HG03575 (cell line): ENCODE data around the gene ITPR1.

Source experiments
- ATAC-seq: cut with Tn5 transposase; IDR thresholded peaks from one replicate; pipeline ENCODE4 v1.9.1; 2021; ENCODE audit not compliant: unreplicated experiment, insufficient number of reproducible peaks, low FRiP score; ENCODE audit errors: extremely low read depth

Gene ITPR1

DNA sequence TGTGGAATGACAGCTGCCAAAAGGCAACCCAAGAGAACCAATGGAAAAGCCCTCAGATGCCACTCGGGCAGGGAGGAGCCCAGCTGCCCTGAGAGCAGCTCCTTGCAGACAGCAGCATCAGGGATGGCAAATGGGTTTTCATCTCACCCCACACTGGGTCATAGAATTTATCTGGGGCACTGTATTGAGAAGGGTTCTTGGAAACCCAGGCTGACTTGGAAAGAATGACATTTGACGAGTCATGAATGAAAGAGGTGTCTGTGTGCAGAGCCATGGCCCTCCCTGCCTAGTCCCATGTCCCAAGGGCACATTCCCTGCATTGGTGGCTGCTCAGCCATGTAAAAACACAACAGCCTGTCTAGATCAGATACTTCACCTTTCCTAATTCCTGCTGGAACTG is 328.2 kb downstream of the ITPR1 start:
- no peak for ATAC-seq

DNA sequence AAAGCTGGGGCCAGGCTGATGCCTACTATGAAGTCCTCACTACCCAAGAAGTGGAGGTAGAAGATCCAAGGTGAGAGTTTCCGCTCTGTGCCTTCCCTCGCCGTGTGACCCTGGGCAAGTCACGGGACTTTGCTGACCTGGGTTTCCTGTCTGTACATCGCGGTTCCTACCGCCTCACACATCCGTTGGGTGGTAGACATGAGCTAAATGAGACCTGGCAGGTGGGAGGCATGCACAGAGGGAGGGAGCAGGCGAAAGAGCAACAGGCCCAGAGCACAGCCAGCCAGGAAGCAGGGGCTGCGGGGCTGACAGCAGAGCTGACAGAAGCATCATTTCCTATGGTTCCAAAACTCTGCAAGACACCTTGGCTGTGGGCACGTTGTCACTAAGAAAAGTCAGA is 328.8 kb downstream of the ITPR1 start:
- ATAC-seq, result no peak

DNA sequence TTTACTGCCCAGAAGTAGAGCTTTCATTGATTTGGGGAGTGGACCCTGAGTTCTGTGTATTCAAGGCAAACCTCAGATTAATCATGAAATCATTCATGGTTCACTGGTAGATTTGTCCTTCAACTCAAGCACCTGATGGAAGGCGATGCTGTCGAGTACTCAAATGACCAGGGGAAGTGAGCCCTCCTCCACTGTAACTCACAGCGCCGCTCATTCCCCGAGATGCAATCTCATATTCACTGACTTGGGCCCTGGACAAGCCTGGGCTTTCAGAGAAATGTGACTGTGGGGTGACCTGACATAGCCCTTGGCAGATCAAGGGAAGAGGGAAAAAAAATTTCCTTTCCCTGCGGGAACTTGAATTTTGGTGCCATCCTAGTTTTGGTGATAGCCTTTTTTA is 329.4 kb downstream of the ITPR1 start:
- ATAC-seq, result no peak

DNA sequence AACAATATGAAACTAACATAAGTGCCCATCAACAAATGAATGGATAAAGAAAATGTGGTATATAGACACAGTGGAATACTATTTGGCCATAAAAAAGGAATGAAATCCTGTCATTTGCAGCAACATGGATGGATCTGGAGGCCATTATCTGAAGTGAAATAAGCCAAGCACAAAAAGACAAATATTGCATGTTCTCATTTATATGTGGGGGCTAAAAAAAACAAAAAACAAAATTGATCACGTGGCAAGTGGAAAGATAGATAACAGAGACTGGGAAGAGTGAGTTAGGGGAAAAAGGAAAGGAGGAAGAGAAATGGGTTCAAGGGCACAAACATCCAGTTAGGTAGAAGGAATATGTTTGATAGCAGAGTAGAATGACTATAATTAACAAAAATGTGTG is 330.2 kb downstream of the ITPR1 start:
- no peak for ATAC-seq

DNA sequence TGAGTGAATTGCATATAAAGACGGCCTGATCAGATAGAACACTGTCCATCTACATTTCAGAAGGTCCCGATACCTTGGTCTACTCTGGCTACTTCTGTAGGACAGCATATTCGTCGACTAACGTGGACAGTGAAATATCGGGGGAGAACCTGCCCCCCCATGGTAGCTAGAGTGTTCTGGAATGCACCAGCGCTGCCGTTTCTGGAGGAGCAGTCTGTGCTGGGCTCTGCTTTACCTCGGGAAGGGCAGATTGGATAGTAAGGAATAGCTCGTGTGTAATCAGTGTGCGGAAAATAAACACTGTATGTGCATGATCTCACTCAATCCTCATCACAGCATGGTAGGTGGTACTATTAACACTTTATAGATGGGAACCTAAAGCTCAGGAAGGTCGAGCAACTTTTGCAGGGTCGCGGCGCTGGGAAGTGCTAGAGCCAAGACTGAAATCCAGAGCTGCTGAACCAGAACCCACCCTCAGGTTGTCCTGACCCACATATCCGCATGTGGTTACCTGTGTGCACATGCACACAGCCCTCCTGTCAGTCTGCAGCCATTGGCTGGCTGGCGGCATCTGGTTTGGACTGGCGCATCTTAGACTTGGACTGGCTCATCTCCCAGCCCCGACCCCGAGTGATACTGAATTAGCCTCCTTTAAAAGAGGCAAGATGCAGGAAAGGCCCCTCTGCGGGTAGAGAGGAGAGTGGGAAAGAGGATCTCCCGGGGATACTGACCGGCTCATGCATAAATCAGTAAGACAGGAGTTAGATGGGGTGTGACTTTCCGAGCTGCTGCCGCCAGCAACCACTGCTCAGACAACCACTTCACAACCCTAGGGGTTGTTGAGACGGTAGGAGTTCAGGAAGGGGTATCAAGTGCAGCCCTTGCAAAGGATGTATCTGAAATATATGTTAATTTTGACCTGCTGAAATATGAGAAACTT is 331.1 kb downstream of the ITPR1 start:
- no peak for ATAC-seq

DNA sequence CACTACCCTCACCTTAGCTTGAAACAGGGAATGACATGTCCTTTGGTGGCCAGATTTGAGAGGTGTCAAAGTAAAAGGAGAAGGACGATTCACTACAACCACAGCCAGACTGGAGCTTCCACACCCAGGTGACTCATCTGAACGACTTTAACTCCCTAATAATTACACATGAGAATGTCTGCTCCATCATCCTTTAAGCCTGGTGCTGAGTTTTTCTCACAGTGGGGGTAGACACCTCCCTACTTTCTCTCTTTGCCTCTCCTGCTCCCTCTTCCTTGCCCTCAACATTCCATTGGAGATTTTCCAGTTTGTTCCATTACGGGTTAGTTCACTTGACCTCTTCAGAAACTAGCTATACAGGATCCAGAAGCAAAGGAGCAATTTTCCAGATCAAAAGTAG is 331.8 kb downstream of the ITPR1 start:
- no peak for ATAC-seq

DNA sequence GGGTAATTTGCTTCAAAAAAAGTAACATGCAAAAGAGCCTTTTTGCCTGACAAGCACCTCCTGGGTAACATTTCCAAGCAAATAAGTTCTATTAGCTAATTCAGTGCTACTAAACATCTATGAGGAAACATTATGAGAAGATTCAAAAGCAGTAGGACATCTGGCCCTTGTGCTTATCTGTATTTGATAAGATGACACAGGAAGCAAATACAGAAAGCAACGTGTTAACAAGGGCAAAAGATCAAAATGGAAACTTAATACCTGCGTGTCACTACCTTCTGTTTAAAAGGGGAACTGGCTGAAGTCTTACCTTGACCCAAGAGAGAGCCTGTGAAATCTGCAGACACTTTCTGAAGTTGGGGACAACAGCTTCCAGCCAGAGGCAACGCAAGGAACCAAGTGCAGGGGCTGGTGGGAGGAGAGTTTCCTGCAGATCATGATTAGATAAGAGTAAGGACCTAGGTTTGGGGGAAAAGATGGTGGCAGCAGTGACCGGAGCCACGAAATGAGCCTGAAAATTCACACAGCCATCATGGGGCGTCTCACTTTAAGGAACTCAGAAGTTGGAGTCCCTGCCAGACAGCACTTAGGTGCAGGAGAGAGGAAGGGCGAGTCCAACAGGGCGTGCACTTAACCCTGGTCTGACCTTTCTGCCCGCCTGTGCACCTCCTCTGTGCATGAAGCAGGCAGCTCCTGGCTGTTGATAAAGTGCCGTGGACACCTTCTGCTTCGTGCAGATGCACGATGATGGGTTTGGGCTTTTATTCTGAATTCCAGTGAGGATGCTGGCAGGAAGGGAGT is 332.5 kb downstream of the ITPR1 start:
- ATAC-seq, result no peak

DNA sequence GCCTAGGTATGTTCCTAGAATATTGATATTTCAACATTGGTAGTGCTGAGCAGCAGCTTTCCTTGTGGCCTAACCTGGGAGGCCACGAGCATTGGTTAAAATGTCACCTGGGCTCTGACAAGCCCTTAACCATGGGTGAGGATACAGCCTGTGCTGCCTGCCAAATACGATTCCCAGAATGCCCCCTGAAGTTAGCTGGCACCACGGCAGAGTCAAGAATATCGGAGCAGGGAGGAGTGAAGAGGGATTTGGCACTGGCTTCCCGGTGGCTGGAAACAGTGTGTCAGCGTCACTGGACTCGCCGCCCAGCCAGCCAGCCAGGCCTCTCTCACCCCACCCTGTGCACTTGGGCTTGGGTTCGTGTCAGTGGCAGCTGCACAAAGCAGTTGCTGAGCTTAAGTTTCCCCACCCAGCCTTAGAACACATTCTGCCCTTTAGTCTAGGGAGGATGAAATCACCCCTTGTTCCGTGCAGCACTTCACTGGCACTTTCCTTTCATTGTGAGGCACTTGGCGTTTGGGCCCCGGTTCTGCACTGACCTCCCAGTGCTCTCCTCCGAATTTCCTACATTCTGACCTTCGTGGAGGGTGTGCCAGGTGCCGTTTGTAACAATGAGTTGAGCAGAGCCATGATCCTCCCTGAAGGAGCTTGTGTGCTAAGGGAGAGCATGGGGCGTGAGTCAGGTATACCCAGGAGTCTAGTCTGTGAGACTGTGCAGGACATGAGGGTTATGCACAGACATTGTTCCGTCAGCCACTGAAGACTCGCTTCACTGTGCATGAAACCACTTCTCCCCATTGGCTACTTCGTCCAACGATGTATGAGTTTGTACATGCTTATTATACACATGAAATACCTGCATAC is 333.3 kb downstream of the ITPR1 start:
- no peak for ATAC-seq

DNA sequence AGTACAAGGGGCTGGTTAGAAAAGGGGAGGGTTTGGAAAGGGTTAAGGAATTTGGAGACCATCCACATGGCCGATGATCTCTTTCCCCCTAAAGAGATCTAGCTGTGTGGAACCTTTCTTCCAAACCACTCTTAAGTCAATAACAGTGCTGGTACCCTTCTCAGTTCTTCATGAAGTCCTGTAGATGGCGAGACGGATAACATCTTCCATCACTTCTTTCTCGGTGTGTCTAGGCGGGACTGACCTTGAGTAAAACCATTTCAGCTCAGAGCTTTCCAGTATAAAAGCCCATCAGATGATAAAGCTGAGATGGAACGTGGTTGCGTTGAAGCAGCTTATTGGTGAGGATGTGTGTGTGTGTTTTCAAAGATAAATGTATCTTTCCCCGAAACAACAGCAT is 334.6 kb downstream of the ITPR1 start:
- ATAC-seq, result no peak

DNA sequence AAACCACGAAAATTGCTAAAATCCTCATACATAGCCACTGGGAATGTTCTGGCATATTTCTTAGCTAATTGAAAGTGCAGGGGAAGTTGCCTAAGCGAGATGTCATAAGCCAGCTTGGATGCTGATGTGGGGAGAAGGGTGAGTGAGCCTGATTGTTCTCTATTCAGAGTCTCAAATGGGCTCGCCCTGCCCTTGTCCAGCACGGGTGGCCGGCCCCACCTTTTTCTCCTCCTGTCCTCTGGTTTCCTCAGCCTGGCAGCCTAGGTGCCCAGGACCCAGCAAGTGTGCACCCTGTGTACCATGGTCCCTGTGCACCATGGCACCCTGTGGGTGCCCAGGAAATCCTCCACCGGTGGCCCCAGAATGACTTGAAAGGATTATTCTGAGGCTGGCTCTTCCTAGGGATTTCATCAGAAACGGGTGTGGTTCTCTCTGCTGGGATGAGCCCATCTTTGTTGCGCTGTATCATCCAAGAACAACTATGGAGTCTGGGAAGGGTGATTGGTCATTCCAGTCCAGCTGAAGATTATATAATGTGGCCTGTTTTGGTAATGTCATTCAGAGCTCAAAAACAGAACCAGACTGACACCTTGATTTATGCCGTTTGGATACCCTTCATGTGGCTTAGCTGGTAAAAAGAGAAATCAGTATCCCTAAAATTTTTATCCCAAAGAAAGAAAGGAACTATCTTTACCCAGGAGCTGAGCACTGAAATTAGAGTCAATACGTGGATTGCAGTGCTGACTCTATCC is 335.3 kb downstream of the ITPR1 start:
- no peak for ATAC-seq

DNA sequence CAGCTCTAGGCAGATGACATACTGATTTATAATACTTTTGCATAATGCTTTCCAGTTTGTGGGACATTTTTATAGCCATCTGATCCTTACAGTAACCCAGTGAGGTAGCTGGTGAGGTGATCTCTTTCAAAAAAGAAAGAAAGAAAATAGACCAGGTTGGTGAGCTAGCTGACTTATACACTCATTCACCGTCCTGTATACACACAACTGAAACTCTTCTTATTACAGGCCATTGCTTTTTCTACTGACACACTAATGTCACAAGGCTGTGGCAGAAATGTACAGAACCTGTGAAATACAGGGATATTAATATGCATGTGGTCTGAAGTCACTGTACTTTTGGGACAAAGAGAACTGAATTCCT is 335.9 kb downstream of the ITPR1 start:
- no peak for ATAC-seq

DNA sequence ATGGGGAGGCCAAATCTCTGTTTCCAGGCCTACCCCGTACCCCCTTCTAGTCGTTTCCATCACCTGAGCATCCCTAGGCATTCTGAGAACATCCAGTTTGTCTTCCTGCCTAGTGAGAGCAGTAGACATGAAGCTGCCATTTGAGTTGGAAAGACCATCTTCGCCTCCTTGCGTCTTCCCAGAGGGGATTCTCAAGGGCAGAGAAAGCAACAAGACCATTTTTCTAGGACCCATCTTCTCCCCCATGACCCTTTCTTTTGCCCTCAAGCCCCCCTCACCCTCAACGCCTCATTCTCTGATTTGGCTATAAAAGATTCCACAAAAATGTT is 337.4 kb downstream of the ITPR1 start:
- no peak for ATAC-seq

DNA sequence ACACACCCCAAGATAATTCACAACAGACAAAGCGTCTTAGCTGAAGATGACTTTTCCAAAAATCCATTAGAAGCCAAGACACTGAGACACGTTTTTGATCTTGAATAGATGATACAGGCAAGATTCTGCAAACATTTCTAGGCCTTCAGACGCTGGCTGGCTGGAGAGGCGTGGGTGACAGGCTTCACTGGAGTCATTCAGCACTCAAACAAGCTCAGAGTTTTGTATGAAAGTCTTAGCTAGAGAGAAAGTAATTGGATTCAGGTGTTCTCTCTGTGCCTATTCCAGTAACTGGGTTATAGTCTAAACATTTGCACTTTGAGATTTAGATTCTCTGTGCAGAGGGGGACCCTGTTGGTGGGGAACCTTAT is 338.4 kb downstream of the ITPR1 start:
- ATAC-seq, result no peak

DNA sequence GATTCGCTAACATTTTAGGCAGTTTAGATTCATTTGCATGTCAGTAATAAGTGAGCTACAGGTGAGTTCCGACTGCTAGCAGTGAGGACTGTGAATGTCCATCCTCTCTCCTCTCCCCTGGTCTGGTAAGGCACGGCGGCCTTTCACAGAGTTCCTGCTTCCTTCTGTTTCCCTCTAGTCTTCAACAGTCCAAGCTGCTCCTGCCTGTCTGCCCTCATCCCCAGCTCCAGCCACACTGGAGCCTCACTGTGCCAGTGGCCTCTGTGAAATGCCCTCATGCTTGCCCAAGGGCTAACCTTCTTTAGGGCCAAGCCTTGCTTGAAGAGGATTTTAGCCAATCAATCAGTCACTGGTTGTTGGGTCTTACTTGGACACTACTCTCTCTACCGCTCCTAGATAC is 340.3 kb downstream of the ITPR1 start:
- no peak for ATAC-seq

DNA sequence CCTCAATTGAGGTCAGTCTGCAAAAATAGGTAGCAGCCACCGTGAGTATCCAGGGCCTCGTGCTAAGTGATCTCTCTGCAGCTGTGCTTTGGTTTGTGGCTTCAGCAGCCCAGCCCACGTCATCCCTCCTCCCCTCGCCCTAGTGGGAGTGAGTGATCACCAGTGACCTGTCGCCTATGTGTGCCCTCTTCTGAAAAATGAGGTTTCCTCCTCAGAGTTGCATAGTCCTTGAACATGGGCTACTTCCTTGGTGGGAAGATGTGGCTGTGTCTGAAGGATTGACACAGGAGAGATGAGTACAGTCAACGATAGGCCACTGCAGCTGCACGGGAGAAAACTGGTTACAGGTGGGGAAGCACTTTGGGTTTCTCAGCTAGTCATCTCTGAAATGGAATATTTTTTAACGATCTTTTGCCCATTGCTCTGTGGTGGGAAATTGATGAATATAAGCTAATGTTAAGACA is 341.3 kb downstream of the ITPR1 start:
- ATAC-seq, result peak; percentile 28

DNA sequence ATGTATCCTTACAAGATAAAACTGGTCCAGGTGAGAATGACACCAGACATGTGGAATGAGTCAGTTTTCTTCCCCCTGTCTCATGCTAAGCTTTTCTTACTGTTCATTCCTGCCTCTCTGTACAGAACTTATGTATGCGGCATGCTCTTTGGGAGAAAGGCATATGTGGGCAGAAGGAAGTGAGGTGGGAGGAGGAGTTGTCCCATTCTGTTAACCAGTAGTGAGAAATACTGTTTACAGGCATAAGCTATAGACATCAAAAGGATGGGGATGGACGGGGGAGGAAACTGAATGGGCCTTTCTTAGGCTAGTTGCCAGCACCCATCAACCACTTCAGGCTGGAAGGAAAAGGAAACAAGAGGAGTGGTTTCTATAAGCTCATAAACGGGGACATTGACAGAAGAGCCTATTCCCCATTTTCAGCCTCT is 342.5 kb downstream of the ITPR1 start:
- ATAC-seq, result no peak

DNA sequence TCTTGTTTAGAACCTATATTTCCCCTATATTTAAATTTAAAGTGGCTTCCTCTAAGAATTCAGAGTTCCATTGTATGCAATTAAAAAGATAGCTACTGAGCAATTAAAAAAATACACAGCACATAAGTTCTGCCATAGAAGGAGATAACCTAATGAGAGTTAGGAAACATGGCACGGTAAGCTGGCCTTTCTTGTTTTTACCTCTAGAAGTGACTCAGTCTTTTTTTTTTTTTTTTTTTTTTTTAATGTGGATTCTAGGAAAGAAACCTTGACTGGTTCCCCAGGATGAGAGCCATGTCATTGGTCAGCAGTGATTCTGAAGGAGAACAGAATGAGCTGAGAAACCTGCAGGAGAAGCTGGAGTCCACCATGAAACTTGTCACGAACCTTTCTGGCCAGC is 343.4 kb downstream of the ITPR1 start:
- ATAC-seq, result no peak

DNA sequence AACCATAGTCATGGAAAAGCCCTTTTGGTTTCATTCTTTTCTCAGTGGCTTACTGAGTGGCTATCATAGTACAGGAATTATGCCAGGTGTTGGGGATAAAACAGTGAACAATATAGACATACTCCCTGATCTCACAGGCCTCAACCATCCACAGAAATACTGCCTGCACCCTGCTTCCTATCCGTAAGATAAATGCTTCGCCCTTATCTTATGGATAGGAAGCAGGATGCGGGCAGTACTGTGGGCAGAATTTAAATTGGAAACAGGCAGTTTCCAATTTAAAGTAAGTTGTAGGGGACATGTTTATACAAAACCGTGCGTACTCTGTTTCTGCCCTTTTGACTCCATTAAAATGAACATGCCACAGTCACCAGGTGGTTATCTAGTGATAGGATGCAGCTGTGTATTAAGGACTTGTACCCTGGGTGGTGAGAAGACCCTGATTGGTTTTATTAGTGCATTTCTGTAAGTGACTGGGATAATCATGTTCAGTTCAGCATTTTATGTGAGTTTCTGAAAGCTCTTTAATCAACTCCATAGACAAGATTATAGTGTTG is 344.3 kb downstream of the ITPR1 start:
- ATAC-seq, result no peak
